K562 (cell line): Measurements from ENCODE around the gene FITM1. TPM values are rescaled to one million over a fixed set of nuclear protein-coding genes. Genes with fewer than 3 reads are reported as not detected.

Experiments used
- ATAC-seq: fragments of 200-7000 bp; cut with Tn5 transposase; 3 replicates; pipeline ENCODE4 v1.9.1; 2020; ENCODE audit warnings: moderate library complexity
- BruUV-seq: library from RNA; stranded (reverse); fragments of 400-500 nt; replicated peaks from 2 replicates; lab custom pipeline; 2021; lab: Mats Ljungman, UMichigan
- CTCF ChIA-PET: fragments of 300-600 bp; formaldehyde crosslinking; extraction: SDS; loops from one replicate; lab custom pipeline; 2021; ENCODE audit warnings: low intra/inter-chr PET ratio; lab: Yijun Ruan, JAX
- POLR2A ChIA-PET: fragments of 300-600, 350-650 bp; sonication (Branson Sonifier 250); formaldehyde crosslinking; extraction: SDS; loops from one replicate; lab custom pipeline; 2021; ENCODE audit warnings: antibody characterized with exemption, inconsistent platforms; lab: Yijun Ruan, JAX
- DNase-seq, 4 experiments: peaks; one replicate each; pipeline versions ENCODE4 v3.0.0 to v3.0.0-alpha.2; 2011 to 2018; ENCODE audit warnings: low spot score in 3 of 4, mixed read lengths in 3 of 4; ENCODE audit errors: extremely low read depth in 1 of 4
- FAIRE-seq: peaks from 2 replicates; lab custom pipeline; 2011; peaks lifted over from hg19 to GRCh38; lab: Jason Lieb, UNC
- H2AFZ ChIP-seq: 2 replicates; pipeline ENCODE4 v1.6.0; 2011; ENCODE audit warnings: low read depth, low read length, control low read depth, inconsistent platforms
- H3K27ac ChIP-seq: fragments of 200-600 bp; 3 replicates; pipeline ENCODE4 v1.8.0; 2011; ENCODE audit warnings: low read depth, mild to moderate bottlenecking, control low read depth, inconsistent platforms, low read length, moderate library complexity, mixed read lengths; ENCODE audit errors: extremely low read depth
- H3K27me3 ChIP-seq, 2 experiments: fragments of 300-600 bp in 1 of 2; 2 replicates in 1 of 2; 3 replicates in 1 of 2; pipeline versions ENCODE4 v1.6.0 to v1.8.0; 2011; ENCODE audit warnings: inconsistent platforms in 2 of 2, low read length in 2 of 2, mild to moderate bottlenecking in 1 of 2, mixed read lengths in 1 of 2, moderate library complexity in 1 of 2; ENCODE audit not compliant: control insufficient read depth in 2 of 2, insufficient read depth in 2 of 2
- H3K36me3 ChIP-seq: fragments of 300-600 bp; 3 replicates; pipeline ENCODE4 v1.8.0; 2011; ENCODE audit warnings: mild to moderate bottlenecking, low read length, inconsistent platforms; ENCODE audit not compliant: control insufficient read depth, insufficient read depth
- H3K4me1 ChIP-seq, 2 experiments: fragments of 200-600 bp in 1 of 2; replicated peaks in 1 of 2; 2 replicates in 1 of 2; 3 replicates in 1 of 2; pipeline versions ENCODE4 v1.5.1 to v1.8.0; 2011; ENCODE audit warnings: inconsistent platforms in 2 of 2, low read length in 2 of 2, mild to moderate bottlenecking in 1 of 2, mixed read lengths in 1 of 2, moderate library complexity in 1 of 2; ENCODE audit not compliant: control insufficient read depth in 2 of 2, insufficient read depth in 2 of 2
- H3K4me2 ChIP-seq: 2 replicates; pipeline ENCODE4 v1.6.1; 2011; ENCODE audit warnings: low read length, control low read depth, inconsistent platforms, mixed read lengths; ENCODE audit not compliant: insufficient read depth
- H3K4me3 ChIP-seq: fragments of 200-600 bp; sonication (generic), shearing (Covaris generic); 2 replicates; pipeline ENCODE4 v1.5.1; 2016; ENCODE audit warnings: control low read depth, inconsistent platforms
- H3K79me2 ChIP-seq: fragments of 200-600 bp; 3 replicates; pipeline ENCODE4 v1.8.0; 2011; ENCODE audit warnings: low read length, inconsistent platforms; ENCODE audit not compliant: control insufficient read depth, insufficient read depth
- H3K9ac ChIP-seq, 2 experiments: 2 replicates each; pipeline versions ENCODE4 v1.6.0 to v1.6.1; 2011; ENCODE audit warnings: low read depth in 2 of 2, low read length in 2 of 2, control low read depth in 1 of 2, inconsistent platforms in 1 of 2, mild to moderate bottlenecking in 1 of 2, mixed read lengths in 1 of 2; ENCODE audit not compliant: insufficient read depth in 1 of 2
- H3K9me1 ChIP-seq: one replicate; pipeline ENCODE4 v1.6.0; 2011; ENCODE audit warnings: inconsistent platforms, mild to moderate bottlenecking, low read length, moderate library complexity; ENCODE audit not compliant: control insufficient read depth, insufficient read depth
- H3K9me3 ChIP-seq: replicated peaks from 2 replicates; pipeline ENCODE4 v1.5.1; 2011; ENCODE audit warnings: low read depth, low read length, inconsistent platforms; ENCODE audit not compliant: control insufficient read depth, insufficient read depth
- H4K20me1 ChIP-seq: replicated peaks from 2 replicates; pipeline ENCODE4 v1.6.1; 2011; ENCODE audit warnings: low read length, inconsistent platforms, mixed read lengths; ENCODE audit not compliant: control insufficient read depth, insufficient read depth
- ARNT ChIP-seq, 2 experiments: fragments of 450-650 bp; IDR thresholded peaks; 2 replicates each; pipeline ENCODE4 v1.6.1; 2016; ENCODE audit warnings: mild to moderate bottlenecking in 1 of 2
- BRF2 ChIP-seq: IDR thresholded peaks from 3 replicates; pipeline ENCODE4 v1.6.1; 2011; ENCODE audit warnings: borderline replicate concordance, mild to moderate bottlenecking; ENCODE audit not compliant: insufficient read length, insufficient read depth
- ETV6 ChIP-seq, 3 experiments: fragments of 150-350 bp in 1 of 3; sonication (generic) in 1 of 3; formaldehyde crosslinking in 1 of 3; IDR thresholded peaks; 2 replicates each; pipeline versions ENCODE4 v1.6.1 to v1.8.0; 2014 to 2022; ENCODE audit warnings: borderline replicate concordance in 2 of 3, low read depth in 2 of 3, antibody characterized with exemption in 1 of 3, low read length in 1 of 3, mild to moderate bottlenecking in 1 of 3, missing genetic modification reagents in 1 of 3
- SREBF1 ChIP-seq: fragments of 150-350 bp; IDR thresholded peaks from 2 replicates; pipeline ENCODE4 v1.6.1; 2014; ENCODE audit warnings: antibody characterized with exemption, low read depth, low read length, borderline replicate concordance
- ZFP36 ChIP-seq: fragments of 150-350 bp; IDR thresholded peaks from 2 replicates; pipeline ENCODE4 v1.6.1; 2018; ENCODE audit warnings: low read length, low read depth; ENCODE audit not compliant: partially characterized antibody
- ZNF57 ChIP-seq: fragments of 450-650 bp; formaldehyde crosslinking; IDR thresholded peaks from 2 replicates; pipeline ENCODE4 v1.4.0; 2020; ENCODE audit warnings: mild to moderate bottlenecking, moderate library complexity
- WGBS: fragments of 100-300 bp; shearing (Covaris generic); methylation state at CpG from one replicate; pipeline ENCODE4 v1.1.6; 2016; ENCODE audit warnings: low coverage, mixed read lengths; ENCODE audit not compliant: insufficient coverage; ENCODE audit errors: missing lambda C conversion rate; 5-methylcytosine and 5-hydroxymethylcytosine counted together
- in situ Hi-C: fragments of 300-500 bp; cut with MboI; formaldehyde crosslinking; loops from 4 replicates; pipeline ENCODE4 v1.15.0; 2018; ENCODE audit warnings: inconsistent platforms, mixed read lengths
- intact Hi-C: fragments of 100-400 bp; cut with micrococcal nuclease; formaldehyde crosslinking; loops from 2 replicates; pipeline ENCODE4 v1.14.2; 2022
- polyA plus RNA-seq, 8 experiments: library from polyadenylated mRNA; depleted of rRNA in 4 of 8; stranded (reverse) in 5 of 8; unstranded in 3 of 8; fragments of >200 nt; fragmentation: Nextera tagmentation in 2 of 8; fragmentation: Illumina TruSeq in 1 of 8; extraction: Ambion mirVana in 2 of 8; extraction: Trizol in 1 of 8; gene quantifications; 2 replicates each; pipeline versions ENCODE4 v1.2.1 to v1.2.3, GENCODE V29; 2011 to 2014; ENCODE audit warnings: inconsistent platforms in 1 of 8, missing spikeins in 1 of 8
- total RNA-seq, 7 experiments: library from RNA; depleted of rRNA in 6 of 7; stranded (reverse); fragments of >200 nt in 6 of 7; fragmentation: Illumina TruSeq in 2 of 7; extraction: Trizol in 2 of 7; gene quantifications; 2 replicates each; pipeline versions ENCODE4 v1.2.1 to v1.2.3, GENCODE V29; 2011 to 2021; ENCODE audit warnings: low replicate concordance in 1 of 7

FITM1 gene
- total and polyA plus RNA-seq, 9 of the 15 experiments (the other 6 are each of a cell fraction or from before 2014, with no cell fraction given) = 0.09 to 0.20 TPM; not detected in 7

GRCh38 chr14:24100982-24101494 lies 29.4 kb upstream of the FITM1 start (continued):
- TF ChIP-seq ZNF57 (CRISPR knock-in tag) (no peak), ARNT (IDR thresholded peaks at IDR 0.05) (no peak), ZFP36 (no peak), BRF2 (no peak)

GRCh38 chr14:24102357-24103048 lies 28.0 kb upstream of the FITM1 start:
- no TSS peak for BruUV-seq
- Histone ChIP-seq H3K27ac (no peak overlapping the region), H3K4me2 (no peak overlapping the region), H3K9me1 (no peaks in the 10 kb centered on the region), H3K79me2 (no peaks in the 10 kb centered on the region), H3K4me3 (no peak overlapping the region), H3K27me3 (no peaks in the 10 kb centered on the region), H3K36me3 (peaks cover 52% of the 10 kb centered on the region; the same call in 2 of the 3 replicates), H3K9me3 (no peaks in the 10 kb centered on the region; the same call in 1 of the 2 replicates), H3K4me1 (no peaks in the 10 kb centered on the region; a peak in 1 of 5 replicates), H4K20me1 (no peaks in the 10 kb centered on the region), H3K9ac (no peak overlapping the region), H2AFZ (no peak overlapping the region)
- POLR2A ChIA-PET = interaction anchor here (0.8 to 2.4 kb wide), 3 partner anchors 8 to 213 kb away, joined by 3 to 13 read pairs (median 13); partner anchors contain the start of genes DCAF11, NRL and PCK2
- FAIRE-seq (no peak), DNase-seq (no peak), ATAC-seq (no peak)
- CTCF ChIA-PET = no interaction called here
- WGBS = 90% methylated on average over 6 of the region's 7 CpGs
- intact Hi-C loops = no loop called here
- in situ Hi-C loops = no loop called here
- TF ChIP-seq SREBF1 (no peak), ETV6 (IDR thresholded peaks at IDR 0.05; ENCODE audit: borderline replicate concordance in 1 of 2, low read depth in 2 of 2, low read length in 1 of 2) (no peak), ETV6 (CRISPR knock-in tag; IDR thresholded peaks at IDR 0.05; ENCODE audit: borderline replicate concordance) (no peak)
